Endothelial cell of umbilical vein (primary cell): Measurements from ENCODE around the gene RIOK2. TPM values are rescaled to one million over a fixed set of nuclear protein-coding genes. Genes with fewer than 3 reads are reported as not detected.

Experiments
- BruUV-seq: library from RNA; stranded (reverse); fragments of 400-500 nt; replicated peaks from 2 replicates; lab custom pipeline; 2021; lab: Mats Ljungman, UMichigan
- CTCF ChIA-PET: fragments of 300-600, 350-600 bp; sonication (Branson Sonifier 250); formaldehyde crosslinking; loops from one replicate; lab custom pipeline; 2021; ENCODE audit warnings: antibody characterized with exemption, inconsistent platforms; lab: Charles Lee
- POLR2A ChIA-PET: fragments of 300-600, 350-600 bp; sonication (Branson Sonifier 250); formaldehyde crosslinking; loops from one replicate; lab custom pipeline; 2021; ENCODE audit warnings: antibody characterized with exemption, inconsistent platforms; lab: Charles Lee
- DNase-seq: peaks from one replicate; pipeline ENCODE4 v3.0.0-alpha.2; 2011; ENCODE audit warnings: low read depth, low spot score
- FAIRE-seq: peaks from 2 replicates; lab custom pipeline; 2011; peaks lifted over from hg19 to GRCh38; lab: Jason Lieb, UNC
- H2AFZ ChIP-seq: 2 replicates; pipeline ENCODE4 v1.6.0; 2012; ENCODE audit warnings: low read depth, low read length, control low read depth, inconsistent platforms
- H3K27ac ChIP-seq: 2 replicates; pipeline ENCODE4 v1.5.1; 2011; ENCODE audit warnings: low read depth, mild to moderate bottlenecking, control low read depth, low read length, moderate library complexity; ENCODE audit not compliant: insufficient read depth
- H3K27me3 ChIP-seq, 2 experiments: 2 replicates each; pipeline versions ENCODE4 v1.6.0 to v1.6.1; 2011; ENCODE audit warnings: low read length in 2 of 2, mixed read lengths in 1 of 2; ENCODE audit not compliant: control insufficient read depth in 2 of 2, insufficient read depth in 2 of 2
- H3K36me3 ChIP-seq, 2 experiments: 2 replicates in 1 of 2; 3 replicates in 1 of 2; pipeline ENCODE4 v1.5.1; 2011; ENCODE audit warnings: low read length in 2 of 2, mild to moderate bottlenecking in 1 of 2, moderate library complexity in 1 of 2; ENCODE audit not compliant: control insufficient read depth in 2 of 2, insufficient read depth in 2 of 2; ENCODE audit errors: extremely low read depth in 1 of 2
- H3K4me1 ChIP-seq: 3 replicates; pipeline ENCODE4 v1.5.1; 2011; ENCODE audit warnings: mild to moderate bottlenecking, low read length; ENCODE audit not compliant: control insufficient read depth, insufficient read depth; ENCODE audit errors: extremely low read depth
- H3K4me2 ChIP-seq: 2 replicates; pipeline ENCODE4 v1.6.1; 2011; ENCODE audit warnings: low read length, control low read depth, mixed read lengths; ENCODE audit not compliant: insufficient read depth
- H3K4me3 ChIP-seq, 3 experiments: fragments of 200-600 bp in 1 of 3; sonication (generic), shearing (Covaris generic) in 1 of 3; replicated peaks in 1 of 3; 2 replicates each; pipeline ENCODE4 v1.5.1; 2011 to 2016; ENCODE audit warnings: control low read depth in 3 of 3, low read length in 3 of 3, mild to moderate bottlenecking in 2 of 3, inconsistent platforms in 1 of 3, low read depth in 1 of 3, moderate library complexity in 1 of 3; ENCODE audit not compliant: insufficient read depth in 1 of 3
- H3K79me2 ChIP-seq: 2 replicates; pipeline ENCODE4 v1.6.0; 2012; ENCODE audit warnings: low read length, inconsistent platforms; ENCODE audit not compliant: control insufficient read depth, insufficient read depth
- H3K9ac ChIP-seq: replicated peaks from 2 replicates; pipeline ENCODE3; 2011; ENCODE audit warnings: low read length, control low read depth; ENCODE audit not compliant: insufficient read depth; ENCODE audit errors: extremely low read depth
- H3K9me1 ChIP-seq: replicated peaks from 3 replicates; pipeline ENCODE4 v1.6.0; 2011; ENCODE audit warnings: mild to moderate bottlenecking, low read length; ENCODE audit not compliant: control insufficient read depth, insufficient read depth; ENCODE audit errors: extremely low read depth
- H3K9me3 ChIP-seq: replicated peaks from 2 replicates; pipeline ENCODE4 v1.5.1; 2012; ENCODE audit warnings: low read length, inconsistent platforms; ENCODE audit not compliant: control insufficient read depth, insufficient read depth
- H4K20me1 ChIP-seq: replicated peaks from 2 replicates; pipeline ENCODE3; 2011; ENCODE audit warnings: mild to moderate bottlenecking, low read length; ENCODE audit not compliant: control insufficient read depth, insufficient read depth; ENCODE audit errors: extremely low read depth
- CTCF ChIP-seq, 2 donors: IDR thresholded peaks; 1 replicate in 1 of 2; 2 replicates in 1 of 2; pipeline ENCODE4 v1.5.1; 2011; ENCODE audit warnings: low read length in 2 of 2, mild to moderate bottlenecking in 2 of 2, moderate library complexity in 2 of 2, control low read depth in 1 of 2, inconsistent platforms in 1 of 2, low read depth in 1 of 2; ENCODE audit not compliant: insufficient read depth in 1 of 2; ENCODE audit errors: extremely low read depth in 1 of 2
- EZH2 ChIP-seq: IDR thresholded peaks from 2 replicates; pipeline ENCODE4 v1.6.1; 2012; ENCODE audit warnings: borderline replicate concordance, low read depth, mild to moderate bottlenecking, moderate library complexity, low read length, inconsistent platforms; ENCODE audit not compliant: severe bottlenecking
- FOS ChIP-seq: IDR thresholded peaks from 2 replicates; pipeline ENCODE4 v1.6.1; 2011; ENCODE audit warnings: mild to moderate bottlenecking, low read length, moderate library complexity, borderline replicate concordance; ENCODE audit not compliant: insufficient read depth
- GATA2 ChIP-seq: IDR thresholded peaks from 2 replicates; pipeline ENCODE4 v1.7.0; 2011; ENCODE audit warnings: low read depth, mild to moderate bottlenecking, moderate library complexity, mixed read lengths, low read length; ENCODE audit not compliant: insufficient read length, insufficient read depth
- JUN ChIP-seq: IDR thresholded peaks from 2 replicates; pipeline ENCODE4 v1.6.1; 2011; ENCODE audit warnings: borderline replicate concordance, low read depth; ENCODE audit not compliant: insufficient read length, insufficient read depth
- MAX ChIP-seq: IDR thresholded peaks from 2 replicates; pipeline ENCODE4 v1.6.1; 2011; ENCODE audit not compliant: insufficient read depth, insufficient read length
- MYC ChIP-seq: IDR thresholded peaks from one replicate; pipeline ENCODE4 v1.6.1; 2011; ENCODE audit warnings: mild to moderate bottlenecking, low read depth, low read length
- POLR2A ChIP-seq: IDR thresholded peaks from 2 replicates; pipeline ENCODE4 v1.6.1; 2012; ENCODE audit warnings: low read depth, mild to moderate bottlenecking, control low read depth, low read length
- POLR2AphosphoS5 ChIP-seq: IDR thresholded peaks from 2 replicates; pipeline ENCODE4 v1.6.1; 2012; ENCODE audit warnings: low read depth, mild to moderate bottlenecking, control low read depth, low read length, moderate library complexity; ENCODE audit not compliant: insufficient read depth
- dilution Hi-C: fragments of 300-500 bp; cut with MboI; formaldehyde crosslinking; loops from one replicate; pipeline ENCODE4 v1.15.0; 2019; ENCODE audit warnings: low sequenced_read_pairs; ENCODE audit not compliant: extremely low pct_ligation_motif_present
- intact Hi-C: fragments of 100-400 bp; cut with micrococcal nuclease; formaldehyde crosslinking; loops from one replicate; pipeline ENCODE4 v1.10.0; 2022
- polyA plus RNA-seq, 4 experiments: library from polyadenylated mRNA; depleted of rRNA in 3 of 4; stranded (reverse) in 3 of 4; unstranded in 1 of 4; fragments of >200 nt; gene quantifications; 2 replicates each; pipeline versions ENCODE4 v1.2.1 to v1.2.3, GENCODE V29; 2011 to 2012; ENCODE audit warnings: missing spikeins in 1 of 4
- total RNA-seq: library from RNA; stranded (reverse); gene quantifications from 2 replicates; pipeline ENCODE4 v1.2.3, GENCODE V29; 2021

The RIOK2 gene
- total and polyA plus RNA-seq, 2 donors (not counting 3 experiments of a cell fraction or from before 2014, with no cell fraction given): 3.5 to 25.4 TPM

GRCh38 chr5:97192580-97193354 is 9.7 kb upstream of the RIOK2 start:
- H3K9me1 ChIP-seq: no peaks in the 10 kb centered on the region
- ChIA-PET POLR2A (no interaction called here), CTCF (interaction anchor here (0.7 to 1.9 kb wide), 2 partner anchors 38 kb away, joined by 4 to 7 read pairs; no protein-coding TSS in a partner anchor)
- no peaks in the 10 kb centered on the region for H3K4me1 ChIP-seq
- H3K27ac ChIP-seq: no peak overlapping the region
- dilution Hi-C loops: no loop called here
- no peak overlapping the region for H3K9ac ChIP-seq
- H4K20me1 ChIP-seq: no peaks in the 10 kb centered on the region
- H3K79me2 ChIP-seq: no peaks in the 10 kb centered on the region
- no peak for DNase-seq
- no TSS peak for BruUV-seq
- no peak overlapping the region for H2AFZ ChIP-seq
- no peak overlapping the region for H3K4me2 ChIP-seq
- no peak overlapping the region for H3K4me3 ChIP-seq
- no peak for FAIRE-seq
- intact Hi-C loops: no loop called here
- TF ChIP-seq EZH2 (no peak), FOS (no peak), MYC (no peak), CTCF (IDR thresholded peaks at IDR 0.05; ENCODE audit: extremely low read depth in 1 of 2, insufficient read depth in 1 of 2, low read depth in 1 of 2, low read length in 2 of 2) (no peak), POLR2A (no peak), POLR2AphosphoS5 (no peak), JUN (no peak), GATA2 (no peak), MAX (no peak)
- no peaks in the 10 kb centered on the region for H3K36me3 ChIP-seq
- no peaks in the 10 kb centered on the region for H3K27me3 ChIP-seq
- no peaks in the 10 kb centered on the region for H3K9me3 ChIP-seq
